HepG2 (cell line): Measurements from ENCODE around the gene PCOLCE2. TPM values are rescaled to one million over a fixed set of nuclear protein-coding genes. Genes with fewer than 3 reads are reported as not detected.

Experiments
- ATAC-seq: fragments of 200-7000 bp; cut with Tn5 transposase; 3 replicates; pipeline ENCODE4 v1.9.1; 2020; ENCODE audit warnings: mild to moderate bottlenecking, moderate library complexity
- BruUV-seq: library from RNA; stranded (reverse); fragments of 400-500 nt; replicated peaks from 2 replicates; lab custom pipeline; 2021; lab: Mats Ljungman, UMichigan
- CTCF ChIA-PET: fragments of 300-600 bp; formaldehyde crosslinking; extraction: SDS; loops from one replicate; lab custom pipeline; 2021; ENCODE audit warnings: low total read pairs, inconsistent platforms, low intra/inter-chr PET ratio; lab: Yijun Ruan, JAX
- POLR2A ChIA-PET: fragments of 350-600 bp; sonication (Branson Sonifier 250); formaldehyde crosslinking; loops from one replicate; lab custom pipeline; 2020; ENCODE audit warnings: antibody characterized with exemption, inconsistent platforms; lab: Yijun Ruan, JAX
- DNase-seq: peaks from one replicate; pipeline ENCODE4 v3.0.0-alpha.2; 2015; ENCODE audit warnings: low spot score
- FAIRE-seq: peaks from 3 replicates; lab custom pipeline; 2011; peaks lifted over from hg19 to GRCh38; lab: Jason Lieb, UNC
- H2AFZ ChIP-seq: one replicate; pipeline ENCODE4 v1.6.1; 2011; ENCODE audit warnings: low read length, inconsistent platforms
- H3K27ac ChIP-seq: fragments of 300-600 bp; 3 replicates; pipeline ENCODE4 v1.8.0; 2011; ENCODE audit warnings: mixed run types, mild to moderate bottlenecking, mixed read lengths, low read length, inconsistent platforms; ENCODE audit not compliant: insufficient read depth; ENCODE audit errors: extremely low read length
- H3K27me3 ChIP-seq, 2 experiments: fragments of 200-600 bp in 1 of 2; 2 replicates in 1 of 2; 3 replicates in 1 of 2; pipeline versions ENCODE4 v1.6.0 to v1.8.0; 2011; ENCODE audit warnings: low read length in 2 of 2, mild to moderate bottlenecking in 2 of 2, moderate library complexity in 2 of 2, inconsistent platforms in 1 of 2; ENCODE audit not compliant: insufficient read depth in 2 of 2, control insufficient read depth in 1 of 2
- H3K36me3 ChIP-seq, 2 experiments: fragments of 200-600 bp in 1 of 2; replicated peaks in 1 of 2; 2 replicates in 1 of 2; 3 replicates in 1 of 2; pipeline versions ENCODE4 v1.5.1 to v1.8.0; 2011; ENCODE audit warnings: low read length in 2 of 2, inconsistent platforms in 1 of 2; ENCODE audit not compliant: insufficient read depth in 2 of 2, control insufficient read depth in 1 of 2
- H3K4me1 ChIP-seq: 2 replicates; pipeline ENCODE4 v1.5.1; 2012; ENCODE audit warnings: low read length, inconsistent platforms; ENCODE audit not compliant: insufficient read depth
- H3K4me2 ChIP-seq: 2 replicates; pipeline ENCODE4 v1.6.0; 2011; ENCODE audit warnings: low read depth, low read length, inconsistent platforms
- H3K4me3 ChIP-seq, 3 experiments: fragments of 200-600 bp in 1 of 3; sonication (generic), shearing (Covaris generic) in 1 of 3; replicated peaks in 1 of 3; 2 replicates each; pipeline ENCODE4 v1.5.1; 2011 to 2016; ENCODE audit warnings: low read length in 3 of 3, inconsistent platforms in 2 of 3, low read depth in 2 of 3, mild to moderate bottlenecking in 2 of 3, control low read depth in 1 of 3, mixed read lengths in 1 of 3; ENCODE audit not compliant: insufficient read depth in 1 of 3
- H3K79me2 ChIP-seq: one replicate; pipeline ENCODE4 v1.6.1; 2011; ENCODE audit warnings: low read length, inconsistent platforms; ENCODE audit not compliant: insufficient read depth
- H3K9ac ChIP-seq: 2 replicates; pipeline ENCODE4 v1.6.0; 2011; ENCODE audit warnings: mild to moderate bottlenecking, low read depth, low read length, inconsistent platforms; ENCODE audit not compliant: insufficient read depth
- H3K9me3 ChIP-seq: 2 replicates; pipeline ENCODE4 v1.5.1; 2012; ENCODE audit warnings: mild to moderate bottlenecking, low read length
- H4K20me1 ChIP-seq: 2 replicates; pipeline ENCODE4 v1.6.0; 2011; ENCODE audit warnings: inconsistent platforms, mild to moderate bottlenecking, low read length, moderate library complexity; ENCODE audit not compliant: insufficient read depth
- CENPBD1 ChIP-seq: sonication (generic); formaldehyde crosslinking; IDR thresholded peaks from 2 replicates; pipeline ENCODE4 v1.8.0; 2022; ENCODE audit warnings: missing genetic modification reagents, low read depth, mild to moderate bottlenecking, borderline replicate concordance
- CTCF ChIP-seq: sonication (generic); formaldehyde crosslinking; IDR thresholded peaks from 2 replicates; pipeline ENCODE4 v1.5.0; 2020; ENCODE audit warnings: mild to moderate bottlenecking, missing genetic modification reagents, moderate library complexity
- DBP ChIP-seq: sonication (generic); formaldehyde crosslinking; IDR thresholded peaks from 2 replicates; pipeline ENCODE4 v1.4.0; 2020; ENCODE audit warnings: missing genetic modification reagents; ENCODE audit errors: not compliant biosample characterization
- ELK4 ChIP-seq: sonication (generic); formaldehyde crosslinking; IDR thresholded peaks from 2 replicates; pipeline ENCODE4 v1.9.0; 2021; ENCODE audit warnings: missing genetic modification reagents, borderline replicate concordance
- FOSL2 ChIP-seq: sonication (generic); formaldehyde crosslinking; IDR thresholded peaks from 2 replicates; pipeline ENCODE4 v1.4.0; 2020; ENCODE audit warnings: missing genetic modification reagents
- HDAC2 ChIP-seq: sonication (generic); formaldehyde crosslinking; IDR thresholded peaks from 2 replicates; pipeline ENCODE4 v1.4.0; 2020; ENCODE audit warnings: missing genetic modification reagents
- KAT7 ChIP-seq: IDR thresholded peaks from 2 replicates; pipeline ENCODE4 v1.6.1; 2018; ENCODE audit warnings: borderline replicate concordance, missing compliant biosample characterization
- NFKB2 ChIP-seq: sonication (generic); formaldehyde crosslinking; IDR thresholded peaks from 2 replicates; pipeline ENCODE4 v1.4.0; 2020; ENCODE audit warnings: missing genetic modification reagents, borderline replicate concordance
- RFXAP ChIP-seq: sonication (generic); formaldehyde crosslinking; IDR thresholded peaks from 2 replicates; pipeline ENCODE4 v1.4.0; 2020; ENCODE audit warnings: missing genetic modification reagents, borderline replicate concordance
- ZBTB44 ChIP-seq: sonication (generic); formaldehyde crosslinking; IDR thresholded peaks from 2 replicates; pipeline ENCODE4 v1.4.0; 2020; ENCODE audit warnings: missing genetic modification reagents
- ZKSCAN5 ChIP-seq: sonication (generic); formaldehyde crosslinking; IDR thresholded peaks from 2 replicates; pipeline ENCODE4 v1.5.1; 2020; ENCODE audit warnings: mild to moderate bottlenecking, missing genetic modification reagents
- ZNF20 ChIP-seq: sonication (generic); formaldehyde crosslinking; IDR thresholded peaks from 2 replicates; pipeline ENCODE4 v1.4.0; 2020; ENCODE audit warnings: mild to moderate bottlenecking, moderate library complexity, missing genetic modification reagents
- ZNF276 ChIP-seq: sonication (generic); formaldehyde crosslinking; IDR thresholded peaks from 2 replicates; pipeline ENCODE4 v1.4.0; 2020; ENCODE audit warnings: mild to moderate bottlenecking, low read depth, missing genetic modification reagents
- ZNF430 ChIP-seq: sonication (generic); formaldehyde crosslinking; IDR thresholded peaks from 2 replicates; pipeline ENCODE4 v1.9.0; 2021; ENCODE audit warnings: mild to moderate bottlenecking, missing genetic modification reagents
- ZNF547 ChIP-seq: sonication (generic); formaldehyde crosslinking; IDR thresholded peaks from 2 replicates; pipeline ENCODE4 v1.5.1; 2020; ENCODE audit warnings: mild to moderate bottlenecking, missing genetic modification reagents
- ZNF7 ChIP-seq: IDR thresholded peaks from 2 replicates; pipeline ENCODE4 v1.6.1; 2016; ENCODE audit warnings: missing biosample characterization, missing genetic modification reagents
- WGBS: methylation state at CpG from one replicate; pipeline ENCODE4 v1.1.6; 2017; ENCODE audit warnings: low lambda C conversion rate; 5-methylcytosine and 5-hydroxymethylcytosine counted together
- in situ Hi-C: cut with HindIII; loops from 2 replicates; pipeline ENCODE4 v1.10.0; 2017; ENCODE audit warnings: low pct_unique_long_range_greater_than_20kb; ENCODE audit not compliant: extremely low pct_ligation_motif_present
- intact Hi-C: fragments of 100-400 bp; cut with micrococcal nuclease; formaldehyde crosslinking; loops from one replicate; pipeline ENCODE4 v1.10.0; 2022; ENCODE audit not compliant: unreplicated experiment
- polyA plus RNA-seq, 8 experiments: library from polyadenylated mRNA; depleted of rRNA in 3 of 8; stranded (reverse) in 7 of 8; unstranded in 1 of 8; fragments of >200 nt; fragmentation: Illumina TruSeq in 4 of 8; extraction: Trizol in 4 of 8; gene quantifications; 2 replicates each; pipeline versions ENCODE4 v1.2.1 to v1.2.3, GENCODE V29; 2011 to 2016; ENCODE audit warnings: low read depth in 4 of 8, missing spikeins in 1 of 8, mixed read lengths in 1 of 8; ENCODE audit not compliant: insufficient read depth in 1 of 8
- total RNA-seq, 5 experiments: library from RNA; depleted of rRNA; stranded (reverse); fragments of >200 nt; fragmentation: Illumina TruSeq; extraction: Trizol; gene quantifications; 2 replicates each; pipeline ENCODE4 v1.2.3, GENCODE V29; 2016; ENCODE audit warnings: low read depth in 1 of 5

The PCOLCE2 gene
- total and polyA plus RNA-seq, 2 of the 13 experiments (the other 11 are each of a cell fraction or from before 2014, with no cell fraction given), result 0.71 to 2.0 TPM

- Histone ChIP-seq H3K9ac (no peak overlapping the region), H3K4me1 (peaks cover 15% of the 10 kb centered on the region), H3K27ac (no peak overlapping the region), H2AFZ (no peak overlapping the region), H3K9me3 (no peaks in the 10 kb centered on the region), H3K4me2 (no peak overlapping the region), H3K27me3 (no peaks in the 10 kb centered on the region), H4K20me1 (no peaks in the 10 kb centered on the region), H3K36me3 (no peaks in the 10 kb centered on the region), H3K79me2 (no peaks in the 10 kb centered on the region), H3K4me3 (no peak overlapping the region)
- 28% methylated on average over 4 of the region's 4 CpGs for WGBS
- intact Hi-C loops (no loop called here), in situ Hi-C loops (no loop called here)
- ChIA-PET POLR2A (interaction anchor here (0.7 kb wide), 1 partner anchor 9 kb away, joined by 3 read pairs; no protein-coding TSS in a partner anchor), CTCF (interaction anchor here (1.7 kb wide), 1 partner anchor 150 kb away, joined by 5 read pairs; no protein-coding TSS in a partner anchor)
- BruUV-seq, result no TSS peak
- ATAC-seq, result peak; percentile 50; the same call in 2 of the 3 replicates
- peak; percentile 16 for DNase-seq
- peak; percentile 66 for FAIRE-seq
- TF ChIP-seq ZKSCAN5, result no peak
- no peak for TF ChIP-seq ZBTB44
- no peak for TF ChIP-seq FOSL2 (CRISPR knock-in tag)
- no peak for TF ChIP-seq ZNF430 (CRISPR knock-in tag)
- peak; percentile 53 for TF ChIP-seq CTCF
- no peak for TF ChIP-seq ZNF547 (CRISPR knock-in tag)
- no peak for TF ChIP-seq DBP (CRISPR knock-in tag)
- no peak for TF ChIP-seq CENPBD1 (CRISPR knock-in tag)
- no peak for TF ChIP-seq ELK4 (CRISPR knock-in tag)
- TF ChIP-seq ZNF7 (CRISPR knock-in tag), result 0 out of 2 replicates have a peak, but pooled peaks have one; percentile 33
- TF ChIP-seq ZNF20 (CRISPR knock-in tag), result no peak
- TF ChIP-seq RFXAP (CRISPR knock-in tag), result no peak
- TF ChIP-seq ZNF276 (CRISPR knock-in tag), result no peak
- no peak for TF ChIP-seq HDAC2 (CRISPR knock-in tag)
- TF ChIP-seq NFKB2 (CRISPR knock-in tag), result no peak
- TF ChIP-seq KAT7, result no peak
Measured at GRCh38 chr3:142844339-142844977, 44.4 kb downstream of the PCOLCE2 start.
